HG02610 (cell line): ENCODE data around the gene ABCA4.

Experiments used
- ATAC-seq: cut with Tn5 transposase; IDR thresholded peaks from one replicate; pipeline ENCODE4 v1.9.1; 2021; ENCODE audit warnings: mild to moderate bottlenecking, moderate library complexity; ENCODE audit not compliant: unreplicated experiment

The ABCA4 gene

DNA sequence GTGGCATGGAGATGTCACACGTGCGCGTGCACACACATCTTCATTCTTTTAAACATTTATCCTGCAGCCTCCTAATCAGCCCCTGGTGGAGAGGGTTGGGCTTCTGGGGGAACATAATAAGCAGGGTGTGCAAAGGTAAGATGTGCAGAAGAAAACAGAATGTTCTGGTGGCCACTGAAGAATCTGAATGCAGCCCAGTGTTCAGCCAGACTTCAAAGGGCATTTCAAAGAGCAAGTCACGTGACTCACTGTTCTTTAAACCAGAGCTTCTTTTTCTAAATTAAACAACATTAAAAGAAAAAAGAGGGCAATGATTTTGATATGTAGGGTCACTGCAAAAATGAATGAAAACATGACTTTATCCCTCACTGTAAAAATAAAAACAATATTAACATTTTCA lies 89.8 kb downstream of the ABCA4 start:
- ATAC-seq = no peak

DNA sequence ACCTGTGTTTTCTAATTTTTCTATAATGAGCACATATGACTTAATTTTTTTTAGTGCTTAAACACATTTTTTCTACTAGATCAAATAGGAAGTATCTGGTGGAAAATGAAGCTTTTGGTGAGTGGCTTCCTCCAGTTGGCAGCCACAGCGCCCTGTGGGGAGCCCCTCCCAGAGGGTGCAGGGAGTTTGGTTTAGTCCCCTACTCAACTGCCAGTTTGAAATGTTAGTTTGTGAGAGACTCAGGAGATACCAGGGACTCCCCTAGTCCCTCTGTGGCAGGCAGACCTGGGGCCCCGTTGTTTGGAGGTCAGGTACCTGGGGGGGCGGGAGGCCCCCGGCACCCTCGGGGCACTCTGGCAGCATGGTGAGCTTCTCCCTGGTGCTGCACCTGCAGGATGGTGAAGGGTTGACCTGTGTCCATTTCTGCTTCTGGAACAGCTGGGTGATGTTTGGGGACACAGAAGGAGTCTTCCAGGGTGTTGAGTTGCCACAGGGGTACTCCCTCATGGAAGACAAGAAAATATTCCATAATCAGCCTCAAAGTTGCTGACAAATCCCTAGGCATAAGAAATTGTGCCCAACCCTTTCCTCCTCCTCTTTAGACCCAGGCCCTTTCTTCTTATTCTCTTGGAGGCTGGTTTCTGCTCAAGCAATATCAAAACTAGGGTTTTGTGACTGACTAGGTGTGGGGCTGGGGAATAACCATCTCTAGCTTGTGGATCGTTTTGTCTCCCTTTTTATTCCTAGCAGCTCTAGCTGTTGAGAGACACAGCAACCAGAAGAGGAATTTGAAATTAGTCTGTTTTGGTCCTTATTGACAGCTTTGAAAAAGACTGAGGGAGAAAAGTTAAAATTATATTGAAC lies 91.6 kb downstream of the ABCA4 start:
- ATAC-seq = no peak

DNA sequence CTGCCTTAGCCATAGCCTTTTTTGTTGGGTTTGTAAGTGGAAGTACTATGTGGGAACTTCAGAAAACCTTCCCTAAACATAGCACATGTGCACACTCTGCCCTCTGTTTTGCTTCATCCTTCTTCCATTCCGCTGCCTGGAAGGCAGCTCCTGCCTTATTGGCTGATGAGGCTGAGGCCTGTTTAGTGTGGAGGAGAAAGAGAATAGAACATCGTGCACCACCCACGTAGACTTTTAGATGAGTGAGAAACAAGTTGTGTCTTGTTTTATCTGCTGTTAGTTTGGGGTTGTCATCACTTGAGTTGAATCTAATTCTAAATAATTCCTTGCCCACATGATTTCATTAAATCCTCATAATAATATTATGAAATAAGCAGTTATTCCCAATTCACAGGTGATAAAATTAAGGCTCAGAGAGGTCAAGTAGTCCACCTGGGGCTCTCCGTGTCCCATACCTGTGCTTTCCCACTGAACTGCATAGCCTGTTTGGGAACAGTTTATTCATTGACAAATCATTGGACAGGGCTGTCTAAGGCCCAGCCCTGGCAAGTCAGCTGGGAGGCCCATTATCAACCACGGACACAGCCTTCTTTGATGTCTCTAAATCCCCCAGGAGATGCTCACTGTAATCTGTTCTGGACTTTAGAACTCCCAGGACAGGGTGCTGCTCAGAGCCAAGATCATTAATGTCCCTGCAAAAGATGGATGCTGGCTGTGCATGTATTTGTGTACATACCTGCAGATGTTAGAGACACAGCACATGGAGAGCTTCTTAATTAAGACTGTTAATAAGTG lies 93.0 kb downstream of the ABCA4 start:
- ATAC-seq = no peak

DNA sequence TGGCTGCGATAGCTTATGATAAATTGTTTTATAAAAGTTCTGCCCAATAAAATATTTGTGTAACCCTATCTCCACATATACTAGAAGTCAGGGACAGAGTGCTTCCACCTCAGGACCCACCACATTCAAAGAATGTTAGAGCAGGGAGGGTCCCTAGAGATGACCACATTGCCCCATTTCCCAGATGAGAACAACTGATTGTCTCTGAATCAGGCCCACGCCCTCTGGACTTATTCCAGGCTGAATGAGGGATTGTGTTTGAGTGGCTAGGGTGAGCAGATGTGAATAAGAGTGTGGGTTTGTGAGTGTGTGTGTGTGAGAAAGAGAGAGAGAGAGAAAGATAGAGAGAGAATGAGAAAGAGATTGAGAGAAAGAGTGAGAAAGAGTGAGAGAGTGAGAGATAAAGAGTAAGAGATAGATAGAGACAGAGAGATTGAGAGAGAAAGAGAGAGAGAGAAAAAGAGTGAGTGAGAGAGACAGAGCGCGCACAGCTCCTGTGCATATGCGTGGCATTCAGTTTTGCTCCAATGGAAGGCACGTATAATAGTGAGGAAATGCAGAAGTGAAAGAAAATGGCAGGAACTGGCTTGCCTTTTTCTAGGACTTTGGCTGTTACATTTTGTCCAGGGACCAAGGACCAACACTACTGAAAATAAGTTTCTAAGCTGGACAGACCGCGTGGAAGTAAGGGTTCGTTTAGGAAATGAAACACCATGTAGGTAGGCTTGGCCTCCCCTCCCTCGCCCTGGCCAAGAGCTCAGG lies 94.1 kb downstream of the ABCA4 start:
- no peak for ATAC-seq

DNA sequence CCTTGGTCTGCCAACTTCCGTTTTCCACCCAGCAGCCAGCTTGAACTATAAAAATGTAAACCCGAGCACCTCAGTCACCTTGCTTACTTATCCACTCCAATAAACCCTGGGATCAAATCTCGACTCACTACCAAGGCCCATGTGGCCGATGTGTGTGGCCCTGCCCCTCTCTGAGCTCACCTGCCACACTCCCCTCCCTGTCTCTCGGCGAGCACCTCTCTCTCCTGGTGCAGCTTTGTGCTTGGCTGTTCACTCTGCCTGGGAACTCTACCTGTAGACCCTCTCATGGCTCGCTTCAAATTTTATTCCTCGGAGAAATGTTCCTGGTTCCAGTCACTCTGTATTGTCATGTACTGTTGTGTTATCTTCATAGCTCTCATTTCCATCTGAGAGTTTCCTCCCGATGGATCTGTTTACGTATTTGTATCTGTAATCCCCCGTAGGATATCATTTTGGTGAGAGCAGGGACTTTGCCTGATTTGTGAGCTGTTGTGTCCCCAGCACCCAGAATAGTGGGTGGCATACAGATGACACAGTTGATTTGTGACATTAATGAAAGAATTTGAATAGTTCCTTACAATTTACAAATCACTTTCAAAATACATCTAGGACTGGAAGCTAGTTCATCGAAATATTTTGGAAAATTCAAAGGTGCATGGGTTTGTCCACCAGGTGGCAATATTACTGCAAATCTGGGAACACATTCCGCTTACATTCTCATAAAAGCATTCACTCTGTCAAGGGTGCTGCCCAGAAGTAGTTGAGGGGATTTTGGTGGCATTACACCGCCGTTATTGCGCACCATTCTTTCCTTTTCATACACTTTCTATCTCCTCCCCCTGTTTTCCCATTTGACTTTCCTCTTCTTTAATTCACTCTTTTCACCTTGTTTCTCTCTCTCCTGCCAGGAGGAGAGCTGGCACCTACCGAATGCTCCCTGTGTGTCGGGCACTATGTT lies 95.3 kb downstream of the ABCA4 start:
- no peak for ATAC-seq

DNA sequence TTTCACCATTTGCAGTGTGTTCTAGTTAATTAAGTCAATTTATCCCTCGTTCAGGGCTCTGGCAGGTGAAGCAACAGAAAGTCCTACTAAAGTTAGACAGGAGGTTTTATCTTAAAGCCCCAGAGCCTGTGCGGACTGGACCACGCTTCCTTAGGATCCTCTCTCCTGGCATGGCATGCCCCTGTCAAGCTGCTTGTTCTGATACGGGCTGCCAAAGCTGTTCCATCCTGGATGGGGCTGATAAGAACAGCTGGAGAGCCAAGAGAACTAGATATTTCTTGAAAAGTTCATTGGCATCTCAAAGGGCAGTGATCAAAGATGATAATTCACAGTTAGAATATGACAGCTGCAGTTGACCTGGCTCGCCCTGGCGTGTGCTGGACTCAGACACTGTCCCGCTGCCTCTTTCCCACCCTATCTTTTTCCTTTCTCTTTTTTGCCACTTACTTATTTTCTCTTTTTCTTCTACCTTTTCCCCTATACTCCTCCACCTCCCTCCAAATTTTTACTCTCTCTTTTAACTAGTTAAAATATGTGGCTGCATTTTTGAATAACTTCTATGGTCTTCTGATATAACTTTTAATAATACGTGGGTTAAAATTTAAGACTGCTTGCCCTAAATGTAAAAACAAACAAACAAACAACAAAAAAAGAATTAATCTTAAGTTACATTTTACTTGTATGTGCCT lies 96.7 kb downstream of the ABCA4 start:
- ATAC-seq = no peak

DNA sequence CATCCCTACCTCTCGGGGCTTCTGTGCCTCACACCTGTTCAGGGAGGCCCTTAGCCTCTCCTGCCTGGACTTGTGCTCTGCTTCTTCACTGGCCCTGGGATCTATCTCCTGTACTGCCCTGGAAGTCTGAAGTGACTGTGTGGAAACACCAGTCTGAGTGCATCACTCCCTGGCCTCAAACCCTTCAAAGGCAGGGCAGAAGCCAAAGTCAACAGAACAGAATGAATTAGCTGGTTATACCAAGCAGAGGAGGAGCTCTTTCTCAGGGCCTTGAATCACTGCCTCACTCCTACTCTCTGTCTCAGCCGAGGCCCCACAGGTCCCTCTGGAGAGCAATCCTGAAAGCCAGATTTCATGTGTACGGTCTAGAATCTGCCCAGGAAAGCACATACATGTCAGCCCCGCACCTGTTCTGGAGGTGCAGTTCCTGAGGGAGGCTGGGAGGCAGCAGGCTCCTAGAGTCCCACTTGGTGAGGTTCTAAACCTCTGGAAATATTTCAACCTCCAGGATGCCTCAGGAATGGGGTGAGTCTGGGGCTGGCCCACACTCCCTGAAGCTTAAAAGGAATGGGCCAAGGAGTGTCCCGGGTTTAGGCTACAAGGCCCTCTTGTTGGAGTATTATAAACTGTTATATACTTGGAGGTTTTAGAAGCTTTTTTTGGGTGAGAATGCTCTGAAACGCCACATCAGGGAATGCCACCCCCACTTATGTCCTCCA lies 98.3 kb downstream of the ABCA4 start:
- ATAC-seq = no peak

DNA sequence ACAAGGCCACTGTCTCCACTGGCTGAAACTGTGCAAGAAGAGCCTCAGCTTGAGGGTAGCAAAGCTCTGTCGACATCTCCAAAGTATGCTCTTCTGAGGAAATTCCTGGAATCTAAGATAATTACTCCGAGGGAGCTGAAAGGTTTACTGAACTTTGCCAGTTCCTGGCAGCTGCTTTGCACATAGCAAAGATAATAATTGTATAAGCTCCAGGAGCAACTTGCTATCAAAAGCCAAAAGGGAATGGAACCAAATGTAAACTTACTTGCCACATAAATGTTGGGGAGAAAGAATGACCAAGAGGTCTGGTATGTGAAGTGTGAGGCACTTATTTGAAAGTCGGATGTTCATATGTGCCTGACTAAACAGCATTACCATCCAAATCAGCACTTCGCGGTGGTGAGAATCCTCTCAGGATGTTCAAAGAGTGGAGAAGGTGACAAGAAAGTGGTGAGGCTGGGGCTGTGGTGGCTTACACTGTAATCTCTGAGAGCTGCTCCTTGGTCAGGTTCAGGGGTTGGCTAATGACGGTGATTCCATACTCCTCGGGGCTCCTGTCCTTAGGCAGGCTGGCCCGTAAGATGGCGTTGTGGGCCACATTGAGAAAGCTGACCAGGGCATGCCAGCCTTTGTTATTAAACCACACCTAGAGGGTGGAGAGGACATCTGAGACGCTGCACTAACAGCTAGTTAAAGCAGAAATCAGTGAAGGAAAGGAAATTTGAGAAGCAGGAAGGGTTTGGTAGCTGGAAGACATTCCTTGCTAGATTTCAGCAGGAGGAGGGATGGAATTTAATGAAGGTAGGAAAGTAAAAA lies 100.0 kb downstream of the ABCA4 start:
- ATAC-seq = no peak

DNA sequence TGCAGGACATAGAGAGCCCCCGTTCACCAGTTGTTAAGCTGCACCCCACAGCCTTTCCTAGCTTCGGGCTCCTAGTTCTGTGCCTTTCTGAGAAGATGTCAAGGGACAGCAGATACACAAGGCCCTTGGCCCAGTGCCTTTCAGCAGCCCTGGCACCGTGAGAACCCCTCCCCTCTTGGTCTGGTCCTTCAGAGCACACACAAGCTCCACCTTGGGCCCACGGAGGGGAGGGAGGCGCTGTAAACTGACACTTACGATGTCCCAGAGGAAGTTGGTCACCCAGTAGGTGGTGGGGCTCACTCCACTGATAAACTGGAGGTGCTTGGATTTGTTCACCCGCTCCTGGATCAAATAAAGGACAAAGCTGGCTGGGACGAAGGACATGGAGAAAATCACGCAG lies 101.6 kb downstream of the ABCA4 start:
- ATAC-seq = no peak

DNA sequence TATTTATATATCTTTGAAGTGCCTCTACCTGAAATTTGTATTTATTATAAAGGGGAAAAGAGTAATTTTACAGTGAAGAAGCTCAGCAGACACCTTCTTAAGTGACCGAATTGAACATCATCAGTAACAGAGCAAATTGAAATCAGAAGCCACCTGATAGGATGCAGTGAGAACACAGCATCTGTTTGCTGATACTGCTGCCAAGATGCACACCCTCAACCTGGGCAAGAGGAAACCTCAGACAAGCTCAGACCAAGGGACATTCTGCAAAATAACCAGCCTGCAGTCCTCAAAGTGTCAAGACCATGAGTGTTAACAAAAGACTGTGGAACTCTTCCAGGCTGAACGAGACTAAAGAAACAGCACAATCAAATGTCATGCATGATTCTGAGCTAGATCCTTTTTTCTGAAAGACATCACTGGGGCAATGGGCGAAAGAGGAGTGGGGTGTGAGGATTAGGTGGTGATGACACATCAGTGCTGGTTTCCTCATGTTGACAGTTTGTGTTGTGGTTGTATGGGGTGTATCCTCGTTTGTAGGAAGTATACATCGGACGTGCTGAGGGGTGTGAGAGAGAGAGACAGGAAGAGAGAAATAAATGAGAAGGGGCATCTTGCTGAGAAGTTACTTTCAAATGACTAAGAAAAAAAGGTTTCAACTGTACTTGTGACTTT lies 103.7 kb downstream of the ABCA4 start:
- no peak for ATAC-seq

DNA sequence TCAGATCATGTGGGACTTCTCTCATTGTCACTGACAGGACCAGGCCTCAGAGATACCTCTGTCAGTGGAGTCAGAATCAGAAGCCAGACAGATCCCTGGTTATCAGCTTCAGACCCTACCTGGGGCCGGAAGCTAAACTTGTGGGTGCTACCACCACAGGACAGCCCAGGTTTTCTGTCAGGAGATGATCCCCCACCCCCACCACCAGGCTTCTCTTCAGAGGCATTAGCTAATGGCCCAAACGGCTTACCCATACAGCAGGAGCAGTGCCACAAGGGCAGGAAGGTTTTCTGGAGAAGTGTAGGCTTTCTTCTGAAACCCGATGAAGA lies 105.5 kb downstream of the ABCA4 start:
- no peak for ATAC-seq

DNA sequence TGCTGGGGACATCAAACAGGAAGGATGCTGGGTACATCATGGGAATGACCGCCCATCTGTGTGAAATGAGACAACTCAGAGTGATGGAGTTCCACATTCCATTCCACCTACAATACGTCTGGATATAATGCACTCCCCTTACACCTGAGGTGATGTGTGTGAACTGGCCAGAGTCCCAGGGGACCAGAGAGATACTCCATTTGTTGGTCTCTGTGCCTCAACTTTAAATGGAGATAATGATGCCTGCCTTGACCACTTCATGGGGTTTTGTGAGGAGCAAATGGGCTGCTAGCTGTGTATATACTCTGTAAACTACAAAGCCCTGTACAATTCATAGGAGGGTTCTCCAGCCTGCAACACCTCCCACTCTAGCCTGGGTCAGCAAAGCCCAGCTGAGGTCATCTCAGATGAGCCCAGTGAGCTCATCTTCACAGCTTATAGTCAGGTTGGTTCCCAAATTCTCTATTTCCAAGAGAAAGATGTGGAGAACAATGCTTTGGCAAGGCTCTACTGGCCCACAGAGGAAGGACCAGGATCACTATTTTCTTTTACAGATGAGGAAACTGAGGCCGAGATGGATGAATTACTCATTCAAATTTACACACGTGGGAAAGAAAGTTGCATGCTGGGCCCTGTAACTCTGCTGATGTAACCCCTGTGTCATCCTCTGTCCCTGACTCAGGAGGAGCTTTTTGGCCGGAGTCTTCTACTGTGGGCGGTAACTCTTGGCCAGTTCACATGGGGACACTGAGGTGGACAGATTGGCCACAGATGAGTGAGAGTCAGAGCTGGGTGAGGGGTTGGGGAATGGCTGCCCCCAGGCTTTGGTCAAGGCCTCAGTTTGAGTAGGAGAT lies 106.1 kb downstream of the ABCA4 start:
- no peak for ATAC-seq

DNA sequence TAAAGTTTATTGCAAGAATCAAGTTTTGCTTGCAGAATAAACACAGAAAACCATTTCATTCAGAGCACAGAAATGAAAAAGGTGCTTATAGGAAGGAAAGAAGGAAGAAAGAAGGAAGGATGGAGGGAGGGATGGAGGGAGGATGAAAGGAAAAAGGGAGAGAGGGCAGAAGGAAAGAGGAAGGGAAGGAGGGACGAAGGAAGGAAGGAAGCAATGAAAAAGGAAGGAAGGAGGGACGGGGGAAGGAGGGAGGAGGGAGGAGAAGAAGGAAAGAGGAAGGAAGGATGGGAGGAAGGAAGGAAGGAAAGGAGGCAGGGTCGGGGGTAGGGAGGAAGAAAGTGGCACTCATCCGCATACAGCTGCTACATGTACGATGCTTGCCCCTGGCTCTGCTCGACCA lies 106.9 kb downstream of the ABCA4 start:
- ATAC-seq = no peak

DNA sequence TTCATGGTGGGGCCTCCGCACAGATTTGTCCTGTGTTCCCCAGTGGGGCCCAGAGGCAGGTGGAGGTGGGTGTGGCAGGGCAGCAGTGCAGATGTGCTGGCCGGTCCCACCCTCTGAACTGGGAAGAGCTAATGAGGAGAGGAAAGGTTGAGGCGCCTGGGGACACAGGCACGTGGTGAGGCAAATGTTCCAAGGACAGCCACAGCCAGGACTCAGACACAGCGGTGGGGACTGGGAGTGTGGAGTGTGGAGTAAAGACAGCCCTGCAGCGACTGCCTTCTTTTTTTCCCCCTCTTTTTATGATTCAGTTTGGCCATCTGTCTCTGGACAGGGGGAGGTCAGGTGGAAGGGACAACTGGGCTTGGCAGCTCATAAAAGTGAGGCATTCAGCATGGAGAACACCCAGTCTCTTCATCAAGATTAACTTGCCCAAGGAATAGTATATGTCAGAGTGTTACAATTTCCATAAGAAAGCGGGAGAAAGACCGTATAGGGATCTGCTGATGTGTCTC lies 107.5 kb downstream of the ABCA4 start:
- ATAC-seq = no peak

DNA sequence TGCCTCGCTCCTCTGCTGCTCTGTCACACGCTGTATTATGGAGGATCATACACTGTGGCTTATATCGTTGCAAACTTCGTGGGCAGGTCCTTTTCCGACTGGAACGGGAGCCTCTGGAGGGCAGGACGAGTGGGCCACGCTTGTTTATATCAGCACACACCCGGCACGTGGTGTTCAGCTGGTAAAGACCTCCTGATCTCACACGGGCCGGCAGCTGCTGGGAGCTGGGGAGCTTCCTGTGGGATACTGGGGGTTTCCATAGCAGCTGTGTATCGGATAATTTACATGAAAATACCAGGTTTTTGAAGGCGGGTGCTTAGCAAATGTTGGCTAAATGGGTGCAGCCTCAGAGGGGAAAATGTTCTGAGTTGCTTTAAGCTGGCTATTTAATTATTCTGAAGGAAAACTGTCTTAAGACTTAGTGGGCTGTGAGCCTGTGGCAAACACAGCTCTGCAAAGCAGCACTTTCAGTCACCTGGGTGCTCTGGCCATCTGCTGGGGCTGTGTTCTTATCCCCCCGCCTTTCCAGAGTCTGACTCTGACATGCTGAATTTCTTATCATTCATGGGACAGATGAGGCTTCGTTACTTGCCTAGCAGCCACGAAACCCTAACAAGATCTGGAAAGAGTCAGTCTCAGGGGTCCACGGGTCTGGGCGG lies 108.1 kb downstream of the ABCA4 start:
- no peak for ATAC-seq
